CD1c-positive myeloid dendritic cell (primary cell): Measurements from ENCODE around the gene SPPL2C.

ENCODE experiments used
- DNase-seq: peaks from one replicate; pipeline ENCODE4 v3.0.0-alpha.2; 2016; ENCODE audit errors: extremely low spot score

Gene SPPL2C

DNA sequence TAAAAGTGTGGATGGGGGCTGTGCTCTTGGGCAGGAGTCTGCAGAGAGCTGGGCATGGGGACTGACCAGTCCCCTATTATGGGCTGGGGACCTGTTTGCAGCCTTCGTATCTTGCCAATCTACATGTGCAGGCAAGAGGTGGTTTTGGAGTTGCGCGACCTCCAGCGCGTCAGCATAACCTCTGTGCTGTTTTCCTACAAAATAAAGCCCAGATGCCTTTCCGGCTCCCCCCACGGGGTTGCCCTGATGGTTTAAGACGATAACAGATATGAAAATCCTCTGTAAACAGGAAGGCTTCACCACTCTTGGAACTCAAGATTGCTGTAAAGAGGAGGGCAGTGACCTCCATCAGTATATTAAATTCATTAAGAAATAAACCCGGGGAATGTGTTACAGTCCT lies 16.5 kb upstream of the SPPL2C start:
- no peak for DNase-seq

GRCh38 chr17:45828582-45829133 lies 16.0 kb upstream of the SPPL2C start:
- no peak for DNase-seq

- DNase-seq = no peak
Measured at GRCh38 chr17:45833920-45834319, 10.8 kb upstream of the SPPL2C start.

- no peak for DNase-seq
Measured at GRCh38 chr17:45834471-45835396, 9.9 kb upstream of the SPPL2C start.

DNA sequence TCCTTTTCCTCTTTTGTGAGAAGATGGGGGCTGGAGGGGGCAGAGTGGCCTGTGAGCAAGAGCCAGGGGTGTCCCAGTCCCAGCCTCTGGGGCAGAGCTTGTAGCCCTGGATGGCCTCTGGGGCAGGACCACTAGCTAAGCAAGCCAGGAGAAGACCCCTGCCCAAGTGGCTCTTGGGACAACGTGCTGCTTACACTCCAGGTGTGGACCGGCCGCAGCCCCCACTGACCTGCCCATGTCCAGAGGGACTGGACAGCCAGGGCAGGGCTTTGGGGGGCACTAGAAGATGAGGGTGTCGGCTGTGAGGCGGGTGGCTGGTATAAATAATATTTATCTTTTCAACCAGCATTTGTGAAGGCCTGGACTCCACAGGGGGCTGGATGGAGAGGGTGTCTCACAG lies 9.2 kb upstream of the SPPL2C start:
- DNase-seq = no peak

- no peak for DNase-seq
Measured at GRCh38 chr17:45836047-45837044, 8.3 kb upstream of the SPPL2C start.

DNA sequence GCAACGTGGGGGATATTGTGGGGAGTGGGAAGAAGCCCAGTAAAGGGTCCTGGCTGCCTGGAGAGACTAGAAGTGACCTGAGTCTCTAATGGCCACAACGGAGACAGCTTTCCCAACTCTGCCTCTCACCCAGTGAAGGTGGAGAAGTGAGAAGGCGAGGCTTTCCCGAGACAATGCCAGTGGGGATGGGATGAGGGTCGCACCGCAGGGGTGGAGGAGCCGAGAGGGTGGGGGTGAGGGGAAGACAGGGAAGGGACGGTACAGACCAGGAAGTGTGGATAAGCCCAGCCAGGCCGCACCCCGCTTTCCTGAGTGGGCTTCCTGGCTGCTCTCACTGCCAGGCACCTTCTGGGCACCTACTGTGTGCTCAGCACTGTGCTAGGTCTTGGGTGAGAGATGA lies 7.5 kb upstream of the SPPL2C start:
- DNase-seq = no peak

DNA sequence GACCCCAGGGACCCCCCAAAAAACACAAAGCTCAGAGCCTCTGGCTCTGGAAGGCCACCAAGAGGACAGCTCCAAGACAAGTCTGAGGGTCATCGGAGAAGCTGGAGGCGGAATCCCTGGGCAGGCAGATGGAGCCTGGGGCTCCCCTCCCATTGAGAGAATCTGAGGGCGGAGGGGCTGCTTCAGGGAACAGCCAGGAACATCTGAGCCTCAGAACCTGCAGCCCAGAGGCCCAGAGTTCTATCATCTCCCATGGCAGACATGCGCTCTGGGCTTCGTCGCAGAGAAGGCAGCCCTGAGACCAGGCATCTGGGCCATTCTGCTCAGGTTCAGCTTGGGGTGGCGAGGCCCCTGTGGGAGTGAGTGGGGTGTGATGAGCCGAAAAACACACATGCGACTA lies 7.1 kb upstream of the SPPL2C start:
- no peak for DNase-seq

DNA sequence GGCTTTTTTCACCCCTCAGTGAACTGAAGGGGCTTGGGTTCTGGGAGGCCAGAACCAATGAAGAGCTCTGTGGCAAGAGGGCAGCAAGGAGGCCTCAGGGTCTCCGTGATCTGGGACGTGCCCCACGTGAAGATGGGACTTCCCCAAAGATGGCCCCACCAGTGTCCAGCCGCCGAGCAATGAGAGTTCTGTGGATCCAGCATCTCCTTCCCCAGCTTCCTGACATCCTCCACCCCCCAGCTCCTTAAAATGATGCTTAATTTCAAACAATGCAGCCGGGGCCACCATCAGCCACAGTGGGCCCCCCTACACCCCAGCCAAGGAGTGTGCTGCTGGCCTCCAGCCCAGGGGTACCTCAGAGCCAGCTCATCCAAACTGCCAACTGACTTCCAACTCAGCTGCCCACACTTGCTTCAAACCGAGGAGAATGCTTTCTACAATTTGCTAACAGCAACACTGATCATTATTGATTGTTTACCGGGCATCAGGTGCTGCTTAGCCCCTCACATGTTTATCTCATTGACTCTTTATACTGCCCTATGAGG lies 5.9 kb upstream of the SPPL2C start:
- DNase-seq = no peak

DNA sequence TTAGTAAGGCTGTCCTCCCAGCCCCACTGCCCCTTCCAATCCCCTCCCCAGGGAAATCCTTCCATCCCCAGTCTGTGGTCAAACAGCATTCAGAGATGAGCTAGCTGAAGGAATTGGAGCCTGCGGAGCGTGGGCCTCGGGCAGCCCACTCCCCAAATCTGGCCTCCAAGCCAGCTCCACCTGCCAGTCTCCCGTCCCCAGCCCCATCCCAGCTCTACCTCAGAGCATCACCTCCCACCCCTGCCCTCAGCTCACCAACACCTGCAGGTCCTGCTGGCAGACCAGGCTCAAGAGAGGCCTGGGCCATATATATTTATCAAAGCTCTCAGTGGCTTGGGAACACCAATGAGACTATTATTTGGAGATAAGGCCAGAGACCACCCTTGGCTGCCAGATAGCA lies 5.2 kb upstream of the SPPL2C start:
- DNase-seq = no peak

DNA sequence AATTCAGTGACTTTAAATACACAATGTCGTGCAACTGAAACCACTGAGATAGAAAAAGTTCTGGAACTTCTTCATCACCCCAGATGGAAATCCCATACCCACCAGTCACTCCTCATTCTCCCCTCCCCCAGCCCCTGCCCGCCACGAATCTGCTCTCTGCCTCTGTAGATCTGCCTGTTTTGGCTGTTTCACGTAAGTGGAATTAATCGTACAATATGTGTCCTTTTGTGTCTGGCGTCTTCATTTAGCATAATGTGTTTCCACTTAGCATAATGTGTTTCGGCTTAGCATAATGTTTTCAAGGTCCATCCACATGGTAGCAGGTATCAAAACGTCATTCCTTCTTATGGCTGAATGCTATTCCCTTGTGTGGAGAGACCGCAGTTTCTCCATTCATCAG lies 3.5 kb upstream of the SPPL2C start:
- no peak for DNase-seq

GRCh38 chr17:45841883-45842525 lies 2.7 kb upstream of the SPPL2C start:
- no peak for DNase-seq

GRCh38 chr17:45843722-45844121 lies 959 bp upstream of the SPPL2C start:
- DNase-seq = no peak

- no peak for DNase-seq
Measured at GRCh38 chr17:45845376-45846185, 900 bp downstream of the SPPL2C start.

DNA sequence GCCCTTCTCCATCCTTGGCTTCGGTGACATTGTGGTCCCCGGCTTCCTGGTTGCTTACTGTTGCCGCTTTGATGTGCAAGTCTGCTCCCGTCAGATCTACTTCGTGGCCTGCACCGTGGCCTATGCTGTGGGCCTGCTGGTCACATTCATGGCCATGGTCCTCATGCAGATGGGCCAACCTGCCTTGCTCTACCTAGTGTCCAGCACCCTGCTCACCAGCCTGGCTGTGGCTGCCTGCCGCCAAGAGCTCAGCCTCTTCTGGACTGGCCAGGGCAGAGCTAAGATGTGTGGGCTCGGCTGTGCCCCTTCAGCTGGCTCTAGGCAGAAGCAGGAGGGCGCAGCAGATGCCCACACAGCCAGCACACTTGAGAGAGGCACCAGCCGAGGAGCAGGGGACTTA lies 1.5 kb downstream of the SPPL2C start:
- no peak for DNase-seq

GRCh38 chr17:45846646-45847045 lies 2.0 kb downstream of the SPPL2C start:
- DNase-seq = no peak

GRCh38 chr17:45847101-45847500 lies 2.4 kb downstream of the SPPL2C start:
- no peak for DNase-seq

GRCh38 chr17:45847747-45848146 lies 3.1 kb downstream of the SPPL2C start:
- no peak for DNase-seq

DNA sequence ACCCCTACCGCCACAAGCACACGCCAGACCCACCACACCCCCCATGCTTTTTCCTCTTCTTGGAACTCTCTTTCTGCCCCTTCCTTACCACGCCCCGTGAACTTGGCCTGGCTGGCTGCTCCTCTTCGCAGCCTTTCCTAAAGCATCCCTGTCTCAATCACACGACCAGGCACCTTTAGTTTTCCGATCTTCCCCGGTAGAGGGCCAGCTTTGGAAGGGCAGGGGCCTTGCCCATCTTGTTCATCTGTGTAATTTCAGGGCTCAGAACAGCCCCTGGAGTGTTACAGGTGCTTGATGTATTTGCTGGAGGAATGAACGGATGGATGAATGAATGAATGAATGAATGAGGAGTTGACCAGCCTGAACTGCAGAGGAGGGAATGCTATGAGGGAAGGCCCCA lies 3.7 kb downstream of the SPPL2C start:
- no peak for DNase-seq

- no peak for DNase-seq
Measured at GRCh38 chr17:45848868-45849535, 4.3 kb downstream of the SPPL2C start.
